DMS53 treated with DMSO at 0.1 percent for 48 hours (cell line): ENCODE measurements around the gene CTIF.

Experiments
- DNase-seq: peaks from one replicate; lab custom pipeline; 2025; ENCODE audit not compliant: unreplicated experiment; lab: John Stamatoyannopoulos, UW

The CTIF gene

GRCh38 chr18:48839819-48840490 is 301.1 kb downstream of the CTIF start:
- DNase-seq, result no peak

DNA sequence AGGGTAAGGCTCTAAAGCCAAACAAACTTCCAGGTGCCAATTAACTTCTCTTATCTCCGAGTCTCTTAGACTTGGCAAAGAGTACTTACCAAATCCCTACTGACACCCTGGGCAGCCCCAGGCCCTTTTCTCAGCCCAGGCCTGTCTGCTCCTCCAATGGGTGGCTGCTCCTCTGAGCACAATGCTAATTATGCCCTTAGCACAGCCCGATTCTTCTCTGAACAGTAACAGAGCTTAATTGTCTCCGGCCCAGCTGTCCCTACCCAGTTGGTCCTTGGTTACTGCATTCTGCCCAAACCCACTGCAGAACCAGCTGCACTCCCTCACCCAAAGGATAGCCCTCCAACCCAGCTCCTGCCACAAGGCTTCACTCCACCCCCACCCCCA is 301.7 kb downstream of the CTIF start:
- DNase-seq, result no peak

DNA sequence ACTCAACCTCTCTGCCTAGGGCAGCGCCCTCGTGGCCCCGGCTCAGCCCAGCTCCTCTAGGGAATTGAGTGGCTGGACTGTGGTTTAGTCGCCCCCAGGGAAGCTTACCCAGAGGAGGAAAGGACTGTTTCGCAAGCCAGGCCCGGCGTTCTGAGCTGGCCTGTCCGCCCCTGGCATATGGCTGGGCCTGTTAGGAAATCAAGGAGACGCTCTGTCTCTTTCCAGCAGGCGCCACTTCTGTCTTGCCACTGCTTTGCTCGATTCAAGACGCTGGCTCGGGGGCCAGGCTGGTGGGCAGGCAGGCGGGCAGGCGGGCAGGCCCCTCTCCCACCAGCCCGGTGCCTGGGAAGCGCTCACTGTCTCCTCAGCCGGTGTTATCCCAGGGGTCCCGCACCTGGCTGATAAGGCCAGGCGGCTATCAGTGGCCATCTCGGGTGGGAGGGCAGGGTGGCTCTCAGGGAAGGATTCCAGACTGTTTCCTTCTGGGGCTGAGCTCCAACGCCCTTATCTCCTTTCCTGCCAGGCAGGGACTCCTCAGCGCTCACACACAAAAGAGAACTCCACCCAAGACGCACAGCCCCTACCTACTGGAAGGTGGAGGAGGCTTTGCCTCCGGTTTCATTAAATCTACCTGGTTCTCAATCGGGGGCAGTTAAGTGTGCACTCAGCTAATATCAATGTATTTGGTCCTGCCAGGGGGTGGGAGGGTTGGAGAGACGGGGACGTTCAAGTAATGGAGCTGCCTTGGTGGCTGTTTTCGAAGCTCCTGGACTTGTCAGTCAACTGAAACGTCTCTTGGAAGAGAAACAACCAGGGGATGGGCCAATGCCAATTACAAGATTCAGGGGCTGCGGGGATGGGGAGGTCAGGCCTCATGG is 302.8 kb downstream of the CTIF start:
- DNase-seq, result no peak

- no peak for DNase-seq
Measured at GRCh38 chr18:48842259-48843061, 303.6 kb downstream of the CTIF start.

- DNase-seq, result no peak
Measured at GRCh38 chr18:48843162-48843561, 304.3 kb downstream of the CTIF start.

- DNase-seq, result no peak
Measured at GRCh38 chr18:48843596-48843995, 304.8 kb downstream of the CTIF start.

DNA sequence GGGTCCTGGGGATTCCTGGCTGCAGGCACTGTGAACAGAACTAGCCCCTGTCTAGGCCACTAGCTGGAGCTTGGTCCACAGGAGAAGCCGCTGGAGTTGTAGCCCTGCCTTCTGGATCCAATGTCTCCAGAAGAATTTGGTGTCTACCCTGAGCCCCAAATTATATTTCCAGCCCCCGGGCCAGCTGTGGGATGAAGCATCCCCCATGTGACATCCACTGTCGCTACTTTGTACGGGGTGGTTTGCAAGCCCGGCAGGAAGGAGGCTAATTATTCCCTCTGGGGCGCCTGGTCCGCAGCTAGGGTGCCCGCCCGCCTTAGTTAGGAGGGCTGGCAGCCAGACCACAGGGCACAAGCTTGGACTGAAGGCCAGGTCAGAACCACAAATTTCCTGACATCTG is 305.4 kb downstream of the CTIF start:
- DNase-seq, result no peak

- no peak for DNase-seq
Measured at GRCh38 chr18:48845174-48845573, 306.3 kb downstream of the CTIF start.

GRCh38 chr18:48846423-48846932 is 307.6 kb downstream of the CTIF start:
- no peak for DNase-seq

DNA sequence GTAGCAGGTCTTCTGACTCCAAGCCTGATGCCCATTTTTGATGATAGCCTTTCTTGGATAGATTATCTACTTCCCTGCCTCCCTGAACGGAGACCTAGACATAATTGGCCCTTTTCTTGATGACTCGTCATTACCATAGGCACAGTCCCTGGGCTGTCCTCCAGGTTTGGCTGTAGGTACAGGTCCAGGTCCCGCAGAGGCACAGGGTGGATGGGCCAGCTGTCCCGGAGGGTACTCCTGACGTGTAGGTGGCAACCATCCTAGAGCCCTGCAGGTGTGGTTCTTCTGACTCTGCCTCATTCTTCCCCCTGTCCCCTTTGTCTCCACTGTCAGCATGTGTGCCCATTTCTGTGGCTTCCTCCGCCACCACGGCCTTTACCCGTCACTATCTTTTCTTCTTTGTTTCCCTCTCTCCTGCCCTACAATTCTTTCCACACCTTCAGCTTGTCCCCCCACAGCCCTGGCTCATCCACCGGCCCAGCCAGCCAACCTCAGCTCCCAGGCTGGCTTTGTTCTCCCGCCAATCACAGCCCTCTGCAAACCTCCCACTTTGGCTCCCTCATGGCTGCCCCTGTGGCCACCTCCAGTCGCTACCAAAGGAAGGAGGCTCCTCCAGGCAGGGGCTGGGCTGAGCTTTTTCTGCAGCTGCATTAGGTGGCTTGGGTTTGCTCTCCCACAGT is 309.1 kb downstream of the CTIF start:
- DNase-seq, result no peak

DNA sequence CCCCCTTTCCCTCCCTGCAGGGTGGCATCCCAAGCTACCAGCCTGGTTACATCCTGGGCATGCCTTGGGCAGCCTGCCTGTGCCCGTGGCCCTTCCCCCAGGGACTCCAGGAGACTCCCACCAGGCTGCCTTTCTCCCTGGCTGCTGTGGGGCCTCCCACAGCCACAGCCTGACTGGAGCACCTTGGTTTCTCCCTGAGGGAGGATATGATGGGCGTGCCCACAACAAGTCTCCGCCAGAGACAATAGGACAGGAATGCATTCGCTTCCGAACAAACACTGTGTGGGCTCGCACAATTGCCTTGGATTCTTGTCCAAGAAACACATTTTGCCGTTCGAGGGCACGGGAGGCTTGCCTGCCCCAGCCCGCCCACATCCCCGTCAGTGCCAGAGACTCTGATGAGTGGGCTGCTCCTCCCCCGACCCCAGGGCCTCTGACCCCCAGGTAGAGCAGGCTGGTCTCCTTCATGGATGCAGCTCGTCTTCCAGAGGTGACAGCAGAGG is 309.9 kb downstream of the CTIF start:
- DNase-seq, result no peak

DNA sequence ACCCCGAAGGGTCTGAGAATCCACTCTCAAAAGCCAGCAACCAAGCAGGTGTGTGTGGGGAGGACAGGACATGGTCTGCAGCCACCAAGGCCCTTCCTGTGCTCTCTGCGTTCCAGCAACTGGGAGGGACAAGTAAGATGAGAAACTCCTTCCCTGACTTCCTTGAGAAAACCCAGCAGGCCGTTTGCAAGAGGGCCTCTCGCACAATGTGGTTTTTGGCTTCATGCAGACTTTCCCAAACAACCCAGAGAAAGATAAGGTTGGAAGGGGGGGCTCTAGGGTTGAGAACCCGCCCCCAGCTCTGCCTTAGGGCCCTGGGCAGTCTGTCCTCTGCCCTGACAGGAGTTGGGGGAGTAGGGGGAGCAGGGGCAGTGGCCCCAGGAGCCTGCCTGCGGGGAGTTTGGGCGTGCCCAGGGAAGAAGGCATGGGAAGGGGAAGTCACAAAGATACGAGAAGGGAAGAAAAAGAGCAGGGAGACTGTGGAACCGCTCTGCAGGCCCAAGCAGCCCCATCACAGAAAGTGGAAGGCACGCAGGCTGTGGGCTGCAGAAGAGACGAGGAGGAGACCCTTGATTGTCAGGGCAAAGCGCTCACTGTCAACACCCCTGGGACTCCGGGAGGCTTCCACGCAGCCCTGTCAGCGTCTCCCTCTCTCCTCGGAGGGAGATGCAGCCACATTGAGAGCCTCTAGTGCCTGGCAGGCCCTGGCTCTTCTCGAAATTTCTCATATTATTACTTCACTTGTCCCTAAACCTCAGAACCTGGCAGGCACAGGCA is 312.2 kb downstream of the CTIF start:
- DNase-seq, result no peak

GRCh38 chr18:48851599-48851960 is 312.7 kb downstream of the CTIF start:
- DNase-seq, result no peak

GRCh38 chr18:48852292-48852691 is 313.5 kb downstream of the CTIF start:
- DNase-seq, result no peak

DNA sequence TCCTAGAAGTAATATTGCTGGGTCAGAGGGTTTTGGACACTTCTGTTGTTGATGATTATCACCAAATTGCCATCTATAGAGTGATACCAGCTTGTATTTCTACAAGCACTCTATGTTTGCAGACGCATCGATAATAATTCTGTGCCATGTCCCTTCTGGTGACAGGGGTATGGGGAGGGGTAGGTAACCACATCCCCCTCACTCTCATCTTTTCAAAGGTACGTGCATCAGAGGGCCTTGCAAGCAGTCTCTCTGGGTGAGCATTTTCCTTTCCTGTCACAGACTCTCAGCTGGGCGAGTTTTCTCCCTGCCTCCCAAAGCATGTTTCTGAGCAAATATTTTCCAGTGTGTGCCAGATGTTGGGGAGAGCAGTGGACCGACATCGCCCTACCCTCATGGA is 314.0 kb downstream of the CTIF start:
- DNase-seq, result no peak

- DNase-seq, result no peak
Measured at GRCh38 chr18:48853588-48853987, 314.8 kb downstream of the CTIF start.

DNA sequence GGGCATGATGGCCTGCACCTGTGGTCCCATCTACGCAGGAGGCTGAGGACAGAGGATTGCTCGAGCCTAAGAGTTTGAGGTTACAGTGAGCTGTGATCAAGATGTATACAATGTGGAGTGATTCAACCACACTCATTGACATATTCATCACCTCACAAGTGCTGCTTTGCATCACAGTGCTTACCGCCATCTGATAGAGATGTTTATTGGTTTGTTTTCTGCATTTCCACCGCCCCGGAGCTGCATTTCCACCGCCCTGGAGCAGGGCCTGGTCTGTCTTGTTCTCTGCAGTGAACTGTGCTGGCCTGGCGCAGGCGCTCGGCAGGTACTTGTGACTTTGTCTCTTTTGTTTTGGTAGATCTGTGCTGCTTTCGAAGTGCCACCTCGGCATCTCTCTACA is 315.9 kb downstream of the CTIF start:
- no peak for DNase-seq

- no peak for DNase-seq
Measured at GRCh38 chr18:48855422-48856377, 316.9 kb downstream of the CTIF start.
